HG02973 (cell line): ENCODE results near the gene TTN.

Experiments
- ATAC-seq: cut with Tn5 transposase; IDR thresholded peaks from one replicate; pipeline ENCODE4 v1.9.1; 2021; ENCODE audit warnings: moderate library complexity; ENCODE audit not compliant: unreplicated experiment

Gene TTN

DNA sequence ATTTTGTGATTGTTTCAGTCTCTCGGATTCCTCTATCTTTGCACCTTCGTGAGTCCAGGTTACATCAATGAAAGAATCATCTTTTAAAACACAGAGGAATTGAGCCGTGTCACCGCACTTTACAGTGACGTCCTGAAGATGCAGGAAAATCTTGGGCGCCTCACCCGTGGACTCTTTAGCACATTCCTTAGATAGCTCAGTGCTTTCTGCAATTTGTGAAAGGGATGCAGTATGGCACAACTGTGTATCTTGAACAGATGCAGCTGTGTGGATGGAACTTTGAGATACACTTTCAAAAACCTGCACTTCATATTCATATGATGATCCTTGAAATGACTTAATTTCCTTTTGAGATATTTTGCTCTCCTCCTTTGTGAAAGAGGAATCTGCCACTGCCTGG lies 50.9 kb downstream of the TTN start:
- no peak for ATAC-seq

DNA sequence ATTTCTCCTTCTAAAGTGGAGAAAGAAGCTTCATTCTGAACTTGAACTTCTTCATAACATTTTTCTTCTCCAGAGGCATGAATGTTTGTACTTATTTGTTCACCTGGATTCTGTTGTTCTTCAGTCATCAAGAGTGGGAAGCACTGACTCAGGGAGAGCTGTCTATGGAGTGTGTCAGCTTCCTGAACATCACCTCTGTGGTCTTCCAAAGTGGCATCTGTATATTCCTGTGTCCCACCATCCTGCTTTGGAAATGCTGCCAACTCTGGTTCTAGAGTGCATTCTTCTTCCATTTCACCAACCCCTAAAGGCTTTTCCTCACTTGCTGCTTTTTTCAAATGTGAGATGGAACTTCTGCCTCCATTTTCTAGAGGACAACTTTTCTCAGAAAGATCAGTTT lies 59.5 kb downstream of the TTN start:
- no peak for ATAC-seq

DNA sequence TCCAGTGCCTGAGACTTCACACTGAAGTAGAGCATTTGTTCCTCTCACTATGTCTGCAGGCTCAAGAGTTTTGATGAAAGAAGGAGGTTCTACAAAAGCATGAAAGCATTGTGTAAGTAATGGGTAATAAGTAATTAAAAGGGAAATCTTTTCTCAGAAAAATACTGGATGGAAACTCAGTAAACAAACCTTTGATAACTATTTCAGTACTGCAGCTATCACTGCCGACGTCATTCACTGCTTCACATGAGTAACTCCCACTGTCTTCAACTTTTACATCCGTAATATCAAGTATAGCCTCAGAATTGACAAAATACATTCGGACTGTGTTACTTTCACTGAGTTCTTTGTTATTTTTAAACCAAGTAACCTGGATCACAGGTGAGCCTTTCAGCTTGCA lies 72.7 kb downstream of the TTN start:
- no peak for ATAC-seq

DNA sequence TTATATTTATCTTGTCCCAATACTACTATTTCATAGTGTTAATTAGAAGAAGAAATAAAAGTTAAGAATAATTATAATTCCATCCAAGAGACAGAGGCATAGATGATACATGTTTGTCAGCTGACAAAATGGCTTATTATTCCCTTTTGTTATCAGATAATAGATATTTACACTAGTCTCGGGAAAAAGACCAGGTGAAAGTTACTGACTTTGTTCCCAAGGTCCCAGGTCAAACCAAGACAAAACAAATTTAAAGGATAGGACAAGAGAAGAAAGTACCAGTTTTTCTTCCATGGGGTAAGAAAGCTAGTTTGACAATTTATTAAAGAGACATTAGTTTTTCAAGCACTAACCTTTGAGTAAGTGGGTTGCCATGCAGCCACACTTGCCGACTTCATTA lies 73.2 kb downstream of the TTN start:
- ATAC-seq, result no peak

DNA sequence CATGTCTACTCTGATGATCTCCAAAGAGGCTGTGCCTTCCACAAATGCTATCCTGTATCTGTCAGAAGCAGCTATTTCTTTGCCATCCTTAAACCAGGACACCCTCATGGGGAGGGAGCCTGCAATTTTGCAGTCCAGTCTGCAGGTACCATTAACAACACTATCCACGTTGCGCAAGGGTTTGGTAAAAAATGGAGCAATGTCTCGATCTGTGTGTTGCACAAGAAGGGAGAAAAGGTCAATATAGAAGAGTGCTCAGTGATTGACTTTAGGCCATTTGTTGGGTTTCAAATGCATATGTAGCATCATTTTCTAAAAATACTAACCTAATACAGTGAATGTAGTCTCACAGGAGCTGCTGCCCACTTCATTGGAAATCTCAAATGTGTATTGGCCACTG lies 74.3 kb downstream of the TTN start:
- ATAC-seq, result no peak

DNA sequence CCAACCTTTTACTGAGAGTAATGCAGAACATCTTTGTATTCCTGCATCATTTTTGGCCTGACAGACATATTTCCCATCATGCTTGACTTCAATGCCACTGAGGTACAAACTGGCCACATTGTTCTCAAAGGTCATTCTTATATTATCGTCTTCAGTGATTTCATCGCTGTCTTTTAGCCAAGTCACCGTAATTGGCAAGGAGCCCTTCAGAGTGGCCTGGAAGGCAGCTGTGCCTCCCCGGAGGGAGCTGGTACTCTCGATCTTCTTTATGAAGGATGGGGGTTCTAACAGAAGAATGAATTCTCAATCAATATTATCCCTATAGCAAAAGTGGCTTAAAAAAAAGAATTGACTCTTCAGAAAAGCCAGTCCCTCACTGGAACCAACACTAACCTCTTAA lies 75.9 kb downstream of the TTN start:
- ATAC-seq, result no peak

DNA sequence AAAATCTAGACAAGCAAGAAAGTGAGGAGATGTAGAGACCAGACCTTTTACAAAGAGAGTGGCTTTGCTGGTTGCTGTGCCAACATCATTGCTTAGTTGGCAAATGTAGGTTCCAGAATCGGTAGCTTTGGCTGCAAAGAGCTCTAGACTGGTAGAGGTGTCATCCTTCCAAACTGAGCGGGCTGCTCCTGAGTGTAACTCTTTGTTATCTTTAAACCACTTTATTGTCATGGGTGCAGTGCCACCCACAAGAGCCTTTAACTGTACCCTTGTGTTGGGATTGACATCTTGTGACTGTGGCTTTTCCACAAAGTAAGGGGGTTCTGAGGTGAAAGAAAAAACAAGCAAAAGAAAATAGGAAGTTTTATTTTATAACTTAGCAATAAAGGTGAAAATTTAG lies 77.2 kb downstream of the TTN start:
- ATAC-seq, result no peak

DNA sequence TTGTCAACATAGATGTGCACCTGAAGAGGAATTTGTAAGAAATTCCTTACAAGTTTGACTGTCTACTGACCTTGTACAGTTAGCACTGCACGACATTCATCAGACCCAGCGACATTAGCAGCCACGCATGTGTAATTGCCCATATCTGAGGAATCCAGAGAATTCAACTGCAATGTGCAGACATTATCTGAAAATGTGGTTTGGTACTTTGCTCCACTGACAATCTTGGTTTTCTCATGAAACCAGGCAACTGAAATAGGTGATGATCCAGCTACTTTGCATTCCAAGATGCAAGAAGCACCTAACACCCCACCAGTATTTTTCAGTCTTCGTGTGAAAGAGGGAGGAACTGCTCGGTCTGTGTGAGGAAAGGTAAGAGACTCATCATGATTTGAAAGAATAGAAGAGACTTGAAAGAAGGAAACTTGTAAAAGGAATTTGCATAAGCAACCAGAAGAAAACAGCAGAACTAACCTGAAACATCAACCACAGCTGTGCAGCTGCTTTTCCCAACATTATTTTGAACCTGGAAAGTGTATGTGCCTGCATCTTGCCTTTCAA lies 83.4 kb downstream of the TTN start:
- ATAC-seq, result no peak

DNA sequence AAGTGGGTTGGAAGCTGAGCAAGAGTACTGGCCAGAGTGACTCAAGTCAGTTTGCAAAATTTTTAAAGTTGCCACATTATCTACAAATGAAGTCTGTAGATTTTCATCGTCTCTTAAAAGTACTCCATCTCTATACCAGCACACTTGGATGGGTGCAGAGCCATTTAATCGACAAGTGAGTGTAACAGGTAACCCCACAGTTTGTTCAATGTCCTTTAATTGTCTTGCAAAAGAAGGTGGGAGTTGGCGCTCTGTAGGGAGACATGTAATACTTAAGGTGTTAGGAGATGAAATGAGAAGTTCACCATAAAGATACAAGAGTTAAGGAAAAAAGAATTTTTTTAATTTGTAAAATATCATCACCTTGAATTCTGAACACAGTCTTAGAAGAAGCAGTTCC lies 84.9 kb downstream of the TTN start:
- ATAC-seq, result no peak

DNA sequence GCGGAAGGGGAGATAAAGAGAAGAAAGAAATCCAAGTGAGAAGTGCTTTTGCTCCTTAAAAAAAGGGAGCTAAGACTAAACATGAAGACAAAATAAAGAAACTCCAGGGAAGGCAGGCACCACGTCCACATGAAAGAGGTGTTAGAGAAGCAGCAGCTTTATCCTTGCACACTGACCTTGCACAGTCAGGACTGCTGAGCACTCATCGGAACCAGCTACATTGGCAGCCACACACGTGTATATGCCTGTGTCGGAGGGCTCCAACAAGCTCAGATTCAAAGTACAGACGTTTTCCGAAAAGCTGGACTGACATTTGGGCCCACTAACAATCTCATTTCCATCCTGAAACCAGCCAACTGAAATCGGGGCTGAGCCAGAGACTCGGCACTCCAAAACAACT lies 88.2 kb downstream of the TTN start:
- ATAC-seq, result no peak

DNA sequence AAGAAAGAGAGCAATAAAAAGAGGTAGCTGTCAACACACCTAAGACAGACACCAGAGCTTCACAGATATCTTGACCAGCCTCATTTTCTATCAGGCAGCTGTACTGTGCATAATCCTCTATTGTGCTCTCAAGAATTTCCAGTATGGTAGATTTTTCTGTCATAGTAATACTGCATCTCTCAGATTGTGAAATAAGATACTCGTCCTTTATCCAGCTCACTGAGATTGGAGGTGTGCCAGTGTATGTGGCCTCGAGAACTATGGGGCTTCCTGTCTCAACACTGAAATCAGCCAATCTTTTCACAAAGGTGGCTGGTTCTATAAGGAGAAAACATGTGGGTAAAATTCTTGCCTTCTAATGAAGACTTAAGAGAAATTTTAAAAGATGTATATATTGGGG lies 88.9 kb downstream of the TTN start:
- ATAC-seq, result no peak

DNA sequence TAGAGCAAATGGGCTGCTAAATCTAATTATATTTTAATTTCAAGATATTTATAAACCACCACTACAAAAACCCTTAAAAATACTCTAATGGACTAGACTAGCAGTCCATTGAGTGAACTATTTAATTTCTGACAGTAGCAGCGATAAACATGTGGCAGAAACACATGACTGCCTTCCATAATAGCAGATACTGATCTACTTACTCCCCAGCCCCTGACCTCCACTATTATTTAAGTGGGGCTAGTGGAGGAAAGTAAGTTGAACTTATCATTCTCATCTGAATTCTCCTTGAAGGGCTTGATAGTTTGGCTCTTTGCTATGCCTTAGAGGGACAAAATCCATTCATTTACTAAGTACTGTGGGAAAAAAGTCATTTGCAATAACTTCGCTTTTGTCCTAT lies 90.8 kb downstream of the TTN start:
- no peak for ATAC-seq

DNA sequence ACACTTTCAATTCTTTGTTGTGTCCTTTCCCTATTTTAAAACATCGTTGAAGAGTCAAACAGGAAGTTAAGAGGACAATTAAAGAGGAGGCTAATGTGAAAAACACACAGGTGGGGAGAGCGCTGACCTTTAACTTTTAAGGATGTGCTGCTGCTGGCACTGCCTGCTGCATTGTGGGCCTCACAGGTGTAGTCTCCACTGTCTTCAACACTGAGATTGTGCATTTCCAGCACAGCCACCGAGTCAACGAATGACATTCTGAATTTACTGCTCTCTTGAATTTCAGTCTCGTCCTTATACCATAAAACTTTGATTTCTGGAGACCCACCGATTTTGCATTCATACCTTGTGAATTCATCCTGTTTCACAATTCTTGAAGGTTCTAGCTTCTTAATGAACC lies 91.9 kb downstream of the TTN start:
- no peak for ATAC-seq

DNA sequence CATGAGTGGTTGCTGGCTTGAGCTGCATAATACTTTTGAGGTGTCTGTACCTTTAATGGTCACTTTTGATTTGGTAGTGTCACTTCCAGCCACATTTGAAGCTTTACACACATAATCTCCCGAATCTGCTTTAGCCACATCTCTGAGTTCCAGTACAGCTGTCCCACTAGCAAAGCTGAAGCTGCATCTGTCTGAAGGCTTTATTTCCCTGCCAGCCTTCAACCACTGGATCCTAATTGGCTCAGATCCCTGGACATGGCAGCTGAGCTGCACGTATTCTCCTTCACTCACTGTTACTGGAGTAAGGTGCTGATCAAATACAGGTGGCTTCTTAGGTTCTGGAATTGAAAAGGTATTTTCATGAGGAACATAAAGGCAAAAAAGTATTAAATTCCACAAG lies 99.7 kb downstream of the TTN start:
- ATAC-seq, result no peak

DNA sequence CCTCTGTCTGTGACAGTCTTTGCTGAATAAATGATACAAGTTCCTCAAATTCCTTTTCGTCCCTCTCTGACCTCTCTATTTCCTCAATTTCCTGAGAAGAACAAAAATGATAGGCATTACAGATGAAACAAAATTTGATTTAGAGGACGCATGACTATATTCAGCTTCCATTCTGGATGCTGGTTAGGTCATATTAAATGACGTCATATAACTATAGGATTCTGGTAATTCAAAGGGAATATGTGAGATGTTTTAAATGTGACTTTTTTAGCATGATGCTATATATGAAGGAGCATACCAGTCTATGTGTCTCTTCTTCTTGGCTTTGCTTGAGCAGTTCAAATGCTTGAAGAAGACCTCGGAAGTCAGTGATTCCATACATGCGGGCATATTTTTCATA lies 102.3 kb downstream of the TTN start:
- no peak for ATAC-seq

DNA sequence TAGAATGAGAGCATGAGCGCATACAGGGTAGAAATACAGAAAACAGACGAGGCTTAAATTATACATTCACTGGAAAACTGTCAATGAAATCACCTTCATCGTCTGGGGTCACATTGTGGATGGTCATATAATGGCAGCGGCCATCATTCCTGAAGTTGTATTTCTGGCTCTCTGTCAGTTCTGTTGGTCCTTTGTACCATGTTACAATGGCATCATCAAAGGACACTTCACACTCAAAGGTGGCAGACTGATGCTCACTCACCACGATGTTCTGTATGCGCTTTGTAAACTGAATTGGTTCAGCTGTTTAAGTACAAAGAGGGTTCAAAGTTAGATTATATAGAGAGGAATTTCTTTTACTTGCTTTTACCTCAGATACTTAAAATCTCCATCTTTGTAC lies 104.9 kb downstream of the TTN start:
- no peak for ATAC-seq

DNA sequence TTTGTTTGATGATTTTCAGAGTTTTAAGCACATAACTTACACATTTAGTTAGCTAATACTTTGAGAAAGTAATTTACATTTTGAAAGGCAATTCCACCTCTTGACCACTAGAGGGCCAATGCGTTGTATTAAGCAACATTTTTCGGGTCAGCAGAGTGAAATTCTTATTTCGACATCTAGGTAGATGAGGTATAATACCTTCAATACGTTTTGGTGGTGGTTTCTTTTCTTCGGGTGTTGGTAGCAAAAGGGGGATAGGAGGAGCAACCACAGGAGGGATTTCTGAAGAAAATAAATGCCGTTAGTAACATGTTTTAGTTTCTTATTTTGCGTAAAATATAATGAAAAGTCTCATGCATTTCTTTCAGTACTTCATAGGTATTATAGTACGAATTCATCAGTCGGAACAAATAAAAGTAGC lies 106.3 kb downstream of the TTN start:
- no peak for ATAC-seq

DNA sequence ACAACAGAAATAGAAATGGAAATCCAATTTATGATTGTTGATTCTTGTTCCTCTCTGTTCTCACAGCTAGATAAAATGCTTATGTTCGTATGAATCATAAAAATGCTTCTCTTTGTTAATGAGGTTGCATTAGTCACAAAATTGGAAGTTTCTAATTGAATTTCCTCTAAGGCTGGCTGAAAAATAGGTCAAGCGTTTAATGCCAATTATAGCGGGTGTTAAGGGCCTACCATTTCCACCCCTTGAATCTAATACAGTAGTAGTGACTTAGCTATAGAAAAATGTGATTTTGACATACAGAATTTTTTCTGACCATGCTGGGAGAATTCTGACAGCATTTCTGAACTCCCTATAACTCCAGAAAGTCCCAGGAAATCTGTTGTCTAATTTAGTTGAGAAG lies 107.1 kb downstream of the TTN start:
- ATAC-seq, result no peak

DNA sequence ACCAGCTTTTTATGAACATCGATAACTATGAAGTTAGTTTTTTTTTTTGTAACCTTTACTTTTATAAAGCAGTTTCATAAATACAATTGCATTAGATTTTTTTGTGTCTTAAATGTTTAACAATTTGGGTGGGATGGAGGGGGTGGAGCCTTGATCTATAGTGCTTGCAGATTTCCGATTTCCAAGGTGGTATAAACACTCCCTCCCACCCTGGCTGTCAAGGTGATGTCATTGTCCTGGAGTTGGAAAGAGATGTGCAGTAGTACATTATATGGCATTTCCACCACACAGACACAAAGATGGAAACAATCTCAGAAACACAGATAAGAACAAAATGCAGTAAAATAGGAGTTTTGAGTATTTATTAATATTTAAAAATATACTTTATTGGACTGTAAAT lies 114.4 kb downstream of the TTN start:
- no peak for ATAC-seq

DNA sequence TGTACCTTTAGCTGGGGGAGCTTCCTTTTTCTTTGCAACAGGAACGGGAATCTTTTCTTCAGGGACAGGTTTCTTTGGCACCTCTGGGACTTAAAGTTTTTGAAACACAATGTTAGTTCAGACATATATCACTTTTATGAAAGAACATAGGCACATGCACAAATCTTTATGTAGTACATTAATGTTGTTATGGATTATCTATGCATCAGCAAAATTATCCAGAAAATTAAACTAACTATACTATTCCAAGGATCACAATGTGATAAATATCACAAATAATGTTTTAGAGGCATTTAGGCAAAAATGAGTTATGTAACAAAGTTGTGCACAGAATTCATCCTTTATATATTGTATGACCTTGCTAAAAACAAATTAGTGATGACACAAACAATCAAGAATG lies 117.4 kb downstream of the TTN start:
- no peak for ATAC-seq

DNA sequence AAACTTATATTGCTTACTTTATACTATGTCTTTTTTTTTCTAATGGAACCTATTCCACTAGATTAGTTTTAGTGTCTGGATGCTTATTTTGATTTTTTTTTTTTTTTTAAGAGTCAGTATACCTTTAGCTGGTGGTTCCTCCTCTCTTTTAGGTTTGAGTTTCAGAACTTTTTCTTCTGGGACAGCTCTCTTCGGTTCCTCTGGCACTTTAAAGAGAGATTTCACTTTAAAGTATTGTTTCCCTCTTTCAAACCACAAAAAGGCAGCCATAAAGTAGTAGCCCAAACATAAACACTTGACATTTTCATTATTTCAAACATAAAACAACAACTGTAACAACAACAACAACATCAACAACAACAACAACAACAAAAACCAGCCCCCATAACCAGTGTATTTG lies 123.3 kb downstream of the TTN start:
- ATAC-seq, result no peak

DNA sequence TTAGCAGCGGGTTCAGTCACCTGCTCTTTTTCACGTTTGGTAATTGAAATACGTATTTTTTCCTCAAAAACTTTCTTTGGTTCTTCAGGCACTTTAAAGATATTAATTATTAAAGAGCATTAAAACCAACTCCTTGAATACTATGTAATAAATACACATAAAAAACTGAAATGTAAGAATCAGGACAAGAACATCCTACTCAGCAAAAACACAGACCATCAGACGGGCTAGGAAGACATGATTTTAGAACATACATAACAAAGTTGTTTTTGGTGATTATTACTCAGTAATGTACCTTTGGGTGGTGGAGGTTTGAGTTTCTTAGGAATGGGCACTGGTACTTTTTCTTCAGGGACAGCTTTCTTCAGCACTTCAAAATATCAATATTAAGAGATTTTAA lies 126.1 kb downstream of the TTN start:
- ATAC-seq, result no peak

DNA sequence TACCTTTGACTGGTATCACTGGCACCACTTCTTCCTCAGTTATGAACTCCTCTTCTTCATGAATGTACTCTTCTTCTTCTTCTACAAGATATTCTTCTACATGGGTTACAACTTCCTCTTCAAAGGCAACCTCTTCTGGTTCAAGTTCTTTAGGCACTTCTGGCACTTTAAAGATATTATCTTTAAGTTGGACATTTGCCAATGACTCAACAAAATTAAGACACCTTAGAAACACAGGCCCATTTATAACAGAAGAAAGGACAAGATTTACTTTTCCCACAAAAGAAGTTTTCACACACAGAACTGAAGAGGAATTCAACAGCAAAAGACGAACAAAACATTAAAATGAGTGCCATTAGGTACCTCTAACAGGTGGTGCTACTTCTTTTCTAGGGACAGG lies 127.3 kb downstream of the TTN start:
- no peak for ATAC-seq

DNA sequence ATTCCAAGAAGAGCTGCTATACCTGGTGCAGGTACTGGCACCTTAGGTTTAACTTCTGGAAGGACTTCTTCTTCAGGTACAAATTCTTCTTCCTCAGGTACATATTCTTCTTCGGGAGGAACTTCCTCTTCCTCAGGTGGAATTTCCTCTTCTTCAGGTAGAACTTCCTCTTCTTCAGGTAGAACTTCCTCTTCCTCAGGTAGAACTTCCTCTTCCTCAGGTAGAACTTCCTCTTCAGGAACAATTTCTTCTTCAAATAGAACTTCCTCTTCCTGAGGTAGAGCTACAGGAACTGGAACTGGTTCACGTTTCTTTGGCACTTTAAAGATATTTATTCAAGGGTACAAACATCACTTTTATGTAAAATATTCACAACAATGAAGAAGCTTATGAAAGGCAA lies 129.6 kb downstream of the TTN start:
- ATAC-seq, result no peak
